ENCODE results near the gene UBE2B.

Gene UBE2B

GRCh38 chr5:134437340-134437846 is 66.0 kb downstream of the UBE2B start:
- H3K27ac ChIP-seq (ENCODE audit: low read depth, low read length) = no peak overlapping the region
- no peak overlapping the region for H3K4me3 ChIP-seq (ENCODE audit: low read depth, low read length)
- 0 out of 2 replicates have a peak, but pooled peaks cover 7% of the 10 kb centered on the region for H3K36me3 ChIP-seq (ENCODE audit: control insufficient read depth, insufficient read depth, low read length)
- no peaks in the 10 kb centered on the region for H3K9me3 ChIP-seq (ENCODE audit: control insufficient read depth, insufficient read depth, low read depth, low read length)
- peaks cover 29% of the 10 kb centered on the region for H3K4me1 ChIP-seq (ENCODE audit: control insufficient read depth, insufficient read depth, low read length)
- H3K27me3 ChIP-seq (ENCODE audit: control insufficient read depth, insufficient read depth, low read length) = no peaks in the 10 kb centered on the region
- no peak overlapping the region for H3K9ac ChIP-seq (ENCODE audit: low read length)

GRCh38 chr5:134437847-134438581 is 66.6 kb downstream of the UBE2B start:
- peaks cover 25% of the 10 kb centered on the region for H3K4me1 ChIP-seq (ENCODE audit: control insufficient read depth, insufficient read depth, low read length)
- H3K27ac ChIP-seq (ENCODE audit: low read depth, low read length) = no peak overlapping the region
- H3K36me3 ChIP-seq (ENCODE audit: control insufficient read depth, insufficient read depth, low read length) = 0 out of 2 replicates have a peak, but pooled peaks cover 7% of the 10 kb centered on the region
- no peak overlapping the region for H3K4me3 ChIP-seq (ENCODE audit: low read depth, low read length)
- H3K9me3 ChIP-seq (ENCODE audit: control insufficient read depth, insufficient read depth, low read depth, low read length) = no peaks in the 10 kb centered on the region
- H3K9ac ChIP-seq (ENCODE audit: low read length) = no peak overlapping the region
- no peaks in the 10 kb centered on the region for H3K27me3 ChIP-seq (ENCODE audit: control insufficient read depth, insufficient read depth, low read length)

DNA sequence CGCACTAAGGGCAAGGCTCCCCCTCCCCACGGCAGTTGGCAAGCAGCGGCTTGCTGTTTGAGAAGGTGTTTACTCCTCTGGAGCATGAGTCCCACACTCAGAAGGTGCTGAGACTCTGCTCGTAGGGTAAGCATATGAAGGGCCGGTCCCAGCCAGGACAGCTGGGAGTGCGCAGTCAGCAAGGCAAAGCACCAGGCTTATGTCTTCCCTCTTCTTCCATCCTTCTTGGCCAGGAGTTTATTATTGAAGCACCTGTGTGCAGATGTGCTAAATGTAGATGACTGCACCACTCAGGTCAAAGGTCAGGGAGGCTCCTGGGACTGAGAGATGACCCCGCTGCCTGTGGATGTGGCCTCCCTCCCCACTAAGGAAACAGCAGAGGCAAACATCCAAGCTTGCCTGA is 67.4 kb downstream of the UBE2B start:
- no peaks in the 10 kb centered on the region for H3K27me3 ChIP-seq (ENCODE audit: control insufficient read depth, insufficient read depth, low read length)
- H3K4me3 ChIP-seq (ENCODE audit: low read depth, low read length) = no peak overlapping the region
- peaks cover 25% of the 10 kb centered on the region for H3K4me1 ChIP-seq (ENCODE audit: control insufficient read depth, insufficient read depth, low read length)
- H3K36me3 ChIP-seq (ENCODE audit: control insufficient read depth, insufficient read depth, low read length) = 0 out of 2 replicates have a peak, but pooled peaks cover 7% of the 10 kb centered on the region
- no peak overlapping the region for H3K27ac ChIP-seq (ENCODE audit: low read depth, low read length)
- no peak overlapping the region for H3K9ac ChIP-seq (ENCODE audit: low read length)
- no peaks in the 10 kb centered on the region for H3K9me3 ChIP-seq (ENCODE audit: control insufficient read depth, insufficient read depth, low read depth, low read length)

- Histone ChIP-seq H3K27me3 (ENCODE audit: control insufficient read depth, insufficient read depth, low read length) (no peaks in the 10 kb centered on the region), H3K9ac (ENCODE audit: low read length) (no peak overlapping the region), H3K9me3 (ENCODE audit: control insufficient read depth, insufficient read depth, low read depth, low read length) (no peaks in the 10 kb centered on the region), H3K4me3 (ENCODE audit: low read depth, low read length) (no peak overlapping the region), H3K4me1 (ENCODE audit: control insufficient read depth, insufficient read depth, low read length) (peaks cover 25% of the 10 kb centered on the region), H3K27ac (ENCODE audit: low read depth, low read length) (no peak overlapping the region), H3K36me3 (ENCODE audit: control insufficient read depth, insufficient read depth, low read length) (0 out of 2 replicates have a peak, but pooled peaks cover 7% of the 10 kb centered on the region)
Measured at GRCh38 chr5:134439210-134439654, 67.9 kb downstream of the UBE2B start.

DNA sequence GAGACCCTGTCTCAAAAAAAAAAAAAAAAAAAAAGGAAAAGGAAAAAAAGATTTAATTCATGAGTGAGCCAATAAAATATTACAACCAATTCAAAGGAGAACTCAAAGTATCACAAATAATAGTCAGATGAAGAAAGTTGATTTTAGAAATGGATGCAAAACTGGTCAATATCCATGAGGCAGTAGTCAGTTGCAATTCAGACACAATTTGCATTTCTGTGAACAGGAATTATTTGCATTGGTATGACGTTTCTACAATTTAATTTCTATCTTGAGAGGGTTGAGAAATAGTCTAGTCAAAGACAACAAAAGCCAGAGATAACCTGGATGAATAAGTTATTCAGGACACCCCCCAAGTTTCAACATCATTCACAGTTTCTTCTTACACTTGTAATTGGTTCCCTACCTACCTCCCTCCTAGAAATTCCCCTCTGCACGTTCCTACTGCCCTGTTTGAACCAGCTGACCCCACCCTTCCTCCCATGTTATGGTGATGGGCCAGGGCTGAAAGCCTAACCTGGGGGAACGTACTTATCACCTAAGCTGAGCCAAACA is 68.9 kb downstream of the UBE2B start:
- Histone ChIP-seq H3K27ac (ENCODE audit: low read depth, low read length) (no peak overlapping the region), H3K4me1 (ENCODE audit: control insufficient read depth, insufficient read depth, low read length) (peaks cover 25% of the 10 kb centered on the region), H3K36me3 (ENCODE audit: control insufficient read depth, insufficient read depth, low read length) (0 out of 2 replicates have a peak, but pooled peaks cover 7% of the 10 kb centered on the region), H3K9me3 (ENCODE audit: control insufficient read depth, insufficient read depth, low read depth, low read length) (no peaks in the 10 kb centered on the region), H3K27me3 (ENCODE audit: control insufficient read depth, insufficient read depth, low read length) (no peaks in the 10 kb centered on the region), H3K9ac (ENCODE audit: low read length) (no peak overlapping the region), H3K4me3 (ENCODE audit: low read depth, low read length) (no peak overlapping the region)

Measured in HUES6 (cell line).